Neuronal stem cell (in vitro differentiated cells): ENCODE results near the gene NAP1L1.

ENCODE experiments used
- DNase-seq: peaks from one replicate; pipeline ENCODE4 v3.0.0-alpha.2; 2013; ENCODE audit warnings: low spot score
- H2AFZ ChIP-seq: one replicate; pipeline ENCODE4 v1.6.1; 2013; ENCODE audit warnings: mild to moderate bottlenecking, low read length, inconsistent platforms
- H2AK5ac ChIP-seq: 2 replicates; pipeline ENCODE4 v1.6.1; 2013; ENCODE audit warnings: low read depth, mild to moderate bottlenecking, inconsistent platforms, low read length, moderate library complexity, mixed read lengths
- H2BK120ac ChIP-seq: 2 replicates; pipeline ENCODE4 v1.6.1; 2013; ENCODE audit warnings: low read depth, mild to moderate bottlenecking, inconsistent platforms, low read length, moderate library complexity, mixed read lengths
- H2BK12ac ChIP-seq: one replicate; pipeline ENCODE4 v1.6.1; 2013; ENCODE audit warnings: low read length, inconsistent platforms
- H2BK15ac ChIP-seq: 2 replicates; pipeline ENCODE4 v1.6.1; 2013; ENCODE audit warnings: mild to moderate bottlenecking, low read length, inconsistent platforms, mixed read lengths
- H2BK5ac ChIP-seq: one replicate; pipeline ENCODE4 v1.6.1; 2013; ENCODE audit warnings: inconsistent platforms, mild to moderate bottlenecking, low read length, moderate library complexity
- H3K14ac ChIP-seq: one replicate; pipeline ENCODE4 v1.6.1; 2013; ENCODE audit warnings: low read length, inconsistent platforms
- H3K18ac ChIP-seq: 2 replicates; pipeline ENCODE4 v1.6.1; 2013; ENCODE audit warnings: low read length, inconsistent platforms
- H3K23ac ChIP-seq: 2 replicates; pipeline ENCODE4 v1.6.1; 2013; ENCODE audit warnings: low read depth, mild to moderate bottlenecking, mixed read lengths, low read length, inconsistent platforms; ENCODE audit not compliant: poor library complexity
- H3K27ac ChIP-seq: replicated peaks from 3 replicates; pipeline ENCODE4 v1.5.1; 2013; ENCODE audit warnings: low read length, inconsistent platforms
- H3K27me3 ChIP-seq, 3 experiments: 2 replicates each; pipeline ENCODE4 v1.6.1; 2013; ENCODE audit warnings: low read length in 3 of 3, mild to moderate bottlenecking in 2 of 3, inconsistent platforms in 1 of 3, low read depth in 1 of 3, mixed read lengths in 1 of 3, moderate library complexity in 1 of 3; ENCODE audit not compliant: control insufficient read depth in 3 of 3, insufficient read depth in 3 of 3
- H3K36me3 ChIP-seq, 2 donors: replicated peaks in 1 of 2; 2 replicates each; pipeline ENCODE4 v1.6.1; 2013; ENCODE audit warnings: low read length in 2 of 2; ENCODE audit not compliant: control insufficient read depth in 2 of 2, insufficient read depth in 2 of 2
- H3K4ac ChIP-seq: 2 replicates; pipeline ENCODE4 v1.6.1; 2013; ENCODE audit warnings: inconsistent platforms, mild to moderate bottlenecking, low read length, moderate library complexity
- H3K4me1 ChIP-seq, 2 donors: 1 replicate in 1 of 2; 2 replicates in 1 of 2; pipeline ENCODE4 v1.6.1; 2013; ENCODE audit warnings: low read length in 2 of 2, low read depth in 1 of 2; ENCODE audit not compliant: control insufficient read depth in 2 of 2, insufficient read depth in 1 of 2
- H3K4me2 ChIP-seq: one replicate; pipeline ENCODE4 v1.6.1; 2013; ENCODE audit warnings: mild to moderate bottlenecking, low read length, inconsistent platforms; ENCODE audit not compliant: insufficient read depth, poor library complexity, severe bottlenecking
- H3K4me3 ChIP-seq, 2 donors: 2 replicates each; pipeline ENCODE4 v1.5.1; 2013; ENCODE audit warnings: low read length in 2 of 2, mild to moderate bottlenecking in 2 of 2, inconsistent platforms in 1 of 2, moderate library complexity in 1 of 2
- H3K79me1 ChIP-seq: one replicate; pipeline ENCODE4 v1.6.1; 2013; ENCODE audit warnings: low read depth, mild to moderate bottlenecking, inconsistent platforms, low read length, moderate library complexity
- H3K9ac ChIP-seq: one replicate; pipeline ENCODE4 v1.6.1; 2013; ENCODE audit warnings: mild to moderate bottlenecking, low read depth, low read length, inconsistent platforms; ENCODE audit not compliant: poor library complexity
- H3K9me3 ChIP-seq, 2 donors: replicated peaks in 1 of 2; 2 replicates each; pipeline versions ENCODE3 to v1.6.1; 2013; ENCODE audit warnings: low read length in 2 of 2, mild to moderate bottlenecking in 2 of 2, inconsistent platforms in 1 of 2, low read depth in 1 of 2, mixed read lengths in 1 of 2, moderate library complexity in 1 of 2; ENCODE audit not compliant: control insufficient read depth in 2 of 2, insufficient read depth in 1 of 2
- H4K8ac ChIP-seq: one replicate; pipeline ENCODE4 v1.6.1; 2013; ENCODE audit warnings: low read depth, mild to moderate bottlenecking, inconsistent platforms, low read length, moderate library complexity
- H4K91ac ChIP-seq: one replicate; pipeline ENCODE4 v1.6.1; 2013; ENCODE audit warnings: low read length, low read depth, mild to moderate bottlenecking, inconsistent platforms; ENCODE audit not compliant: poor library complexity
- WGBS, 2 donors: extraction: QIAGEN DNeasy Blood & Tissue Kit; methylation state at CpG; one replicate each; pipeline ENCODE4 v1.1.7; 2013; ENCODE audit warnings: missing lambda C conversion rate in 2 of 2, mixed read lengths in 1 of 2; ENCODE audit not compliant: insufficient read length in 2 of 2, insufficient replicate concordance in 1 of 2; ENCODE audit errors: extremely low coverage in 2 of 2; 5-methylcytosine and 5-hydroxymethylcytosine counted together

NAP1L1 gene

GRCh38 chr12:76002598-76003354, 81.7 kb downstream of the NAP1L1 start:
- no CpG with 5 or more reads among the region's 1 CpG for WGBS, 2 donors
- Histone ChIP-seq H2BK12ac (no peak overlapping the region), H3K4ac (no peak overlapping the region)

GRCh38 chr12:75998292-75999063, 86.0 kb downstream of the NAP1L1 start:
- H2BK12ac ChIP-seq: no peak overlapping the region
- no peak overlapping the region for H3K18ac ChIP-seq
- no peak overlapping the region for H3K4ac ChIP-seq
- no peaks in the 10 kb centered on the region for H3K79me1 ChIP-seq
- no peak overlapping the region for H4K91ac ChIP-seq
- no peak overlapping the region for H2AK5ac ChIP-seq
- H3K4me2 ChIP-seq: no peak overlapping the region
- no peaks in the 10 kb centered on the region for H3K36me3 ChIP-seq
- peaks cover 0 to 1% of the 10 kb centered on the region in 2 donors for H3K4me1 ChIP-seq
- DNase-seq: no peak
- H3K23ac ChIP-seq: no peak overlapping the region
- no peak overlapping the region for H2BK15ac ChIP-seq
- no peak overlapping the region for H4K8ac ChIP-seq
- H3K14ac ChIP-seq: no peak overlapping the region
- no peak overlapping the region for H3K27ac ChIP-seq
- H3K9me3 ChIP-seq: no peaks in the 10 kb centered on the region
- H3K4me3 ChIP-seq: no peak overlapping the region
- no peaks in the 10 kb centered on the region for H3K27me3 ChIP-seq
- H2BK5ac ChIP-seq: no peak overlapping the region
- no peak overlapping the region for H3K9ac ChIP-seq
- H2BK120ac ChIP-seq: no peak overlapping the region
- WGBS, 2 donors: no CpG with 5 or more reads among the region's 4 CpGs
- no peak overlapping the region for H2AFZ ChIP-seq

More at GRCh38 chr12:76002598-76003354, 81.7 kb downstream of the NAP1L1 start:
- no peaks in the 10 kb centered on the region for H3K36me3 ChIP-seq
- H3K27me3 ChIP-seq: no peaks in the 10 kb centered on the region
- H3K79me1 ChIP-seq: no peaks in the 10 kb centered on the region
- no peak overlapping the region for H3K18ac ChIP-seq
- H3K4me2 ChIP-seq: no peak overlapping the region
- no peak overlapping the region for H3K4me3 ChIP-seq
- no peak overlapping the region for H4K8ac ChIP-seq
- no peak overlapping the region for H2AK5ac ChIP-seq
- no peak overlapping the region for H3K14ac ChIP-seq
- H4K91ac ChIP-seq: no peak overlapping the region
- H2BK120ac ChIP-seq: no peak overlapping the region
- H3K27ac ChIP-seq: no peak overlapping the region
- H3K4me1 ChIP-seq: peaks cover 0 to 2% of the 10 kb centered on the region in 2 donors
- no peak overlapping the region for H2BK15ac ChIP-seq
- no peak overlapping the region for H3K9ac ChIP-seq
- H2BK5ac ChIP-seq: no peak overlapping the region
- no peak overlapping the region for H3K23ac ChIP-seq
- H2AFZ ChIP-seq: no peak overlapping the region
- peaks cover 3 to 5% of the 10 kb centered on the region in 2 donors for H3K9me3 ChIP-seq
- DNase-seq: no peak

GRCh38 chr12:75997658-75998057, 86.8 kb downstream of the NAP1L1 start:
- no peak overlapping the region for H2AFZ ChIP-seq
- no peak overlapping the region for H3K27ac ChIP-seq
- no peak overlapping the region for H3K9ac ChIP-seq
- no peaks in the 10 kb centered on the region for H3K79me1 ChIP-seq
- no peak overlapping the region for H4K91ac ChIP-seq
- H3K23ac ChIP-seq: no peak overlapping the region
- no peak overlapping the region for H3K4ac ChIP-seq
- no peak overlapping the region for H2BK15ac ChIP-seq
- H3K4me2 ChIP-seq: no peak overlapping the region
- no peak overlapping the region for H2BK5ac ChIP-seq
- no peaks in the 10 kb centered on the region for H3K36me3 ChIP-seq
- H4K8ac ChIP-seq: no peak overlapping the region
- no CpG with 5 or more reads among the region's 3 CpGs for WGBS, 2 donors
- no peak overlapping the region for H3K18ac ChIP-seq
- no peak overlapping the region for H2BK12ac ChIP-seq
- no peak for DNase-seq
- peaks cover 0 to 1% of the 10 kb centered on the region in 2 donors for H3K4me1 ChIP-seq
- no peaks in the 10 kb centered on the region for H3K27me3 ChIP-seq
- no peaks in the 10 kb centered on the region for H3K9me3 ChIP-seq
- H3K14ac ChIP-seq: no peak overlapping the region
- H2AK5ac ChIP-seq: no peak overlapping the region
- no peak overlapping the region for H2BK120ac ChIP-seq
- H3K4me3 ChIP-seq: no peak overlapping the region

GRCh38 chr12:75996861-75997447, 87.5 kb downstream of the NAP1L1 start:
- Histone ChIP-seq H3K79me1 (no peaks in the 10 kb centered on the region), H3K9me3 (no peaks in the 10 kb centered on the region), H2AK5ac (no peak overlapping the region), H3K9ac (no peak overlapping the region), H2AFZ (no peak overlapping the region), H3K27me3 (no peaks in the 10 kb centered on the region), H2BK15ac (no peak overlapping the region), H2BK120ac (no peak overlapping the region), H4K91ac (no peak overlapping the region), H3K4me1 (peaks cover 0 to 1% of the 10 kb centered on the region in 2 donors), H3K18ac (no peak overlapping the region), H2BK5ac (no peak overlapping the region), H3K4ac (no peak overlapping the region), H3K14ac (no peak overlapping the region), H3K23ac (no peak overlapping the region), H3K27ac (no peak overlapping the region), H3K36me3 (no peaks in the 10 kb centered on the region), H3K4me2 (no peak overlapping the region), H4K8ac (no peak overlapping the region), H2BK12ac (no peak overlapping the region), H3K4me3 (no peak overlapping the region)
- DNase-seq: no peak
- WGBS, 2 donors: no CpG with 5 or more reads among the region's 1 CpG
